Right hindlimb (tissue), 1 donor: ENCODE measurements around the gene KIN.
A peak's percentile ranks its signal among the peaks of the same experiment; 100 is the strongest.
"Not testable (repeated sequence)": the region's sequence is repeated elsewhere in the genome, so short reads cannot be mapped to it uniquely, and the experiment has no call there.

Source experiments
- DNase-seq: peaks from one replicate; pipeline ENCODE4 v3.0.0-alpha.2; 2018

KIN gene, protein sequence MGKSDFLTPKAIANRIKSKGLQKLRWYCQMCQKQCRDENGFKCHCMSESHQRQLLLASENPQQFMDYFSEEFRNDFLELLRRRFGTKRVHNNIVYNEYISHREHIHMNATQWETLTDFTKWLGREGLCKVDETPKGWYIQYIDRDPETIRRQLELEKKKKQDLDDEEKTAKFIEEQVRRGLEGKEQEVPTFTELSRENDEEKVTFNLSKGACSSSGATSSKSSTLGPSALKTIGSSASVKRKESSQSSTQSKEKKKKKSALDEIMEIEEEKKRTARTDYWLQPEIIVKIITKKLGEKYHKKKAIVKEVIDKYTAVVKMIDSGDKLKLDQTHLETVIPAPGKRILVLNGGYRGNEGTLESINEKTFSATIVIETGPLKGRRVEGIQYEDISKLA

DNA sequence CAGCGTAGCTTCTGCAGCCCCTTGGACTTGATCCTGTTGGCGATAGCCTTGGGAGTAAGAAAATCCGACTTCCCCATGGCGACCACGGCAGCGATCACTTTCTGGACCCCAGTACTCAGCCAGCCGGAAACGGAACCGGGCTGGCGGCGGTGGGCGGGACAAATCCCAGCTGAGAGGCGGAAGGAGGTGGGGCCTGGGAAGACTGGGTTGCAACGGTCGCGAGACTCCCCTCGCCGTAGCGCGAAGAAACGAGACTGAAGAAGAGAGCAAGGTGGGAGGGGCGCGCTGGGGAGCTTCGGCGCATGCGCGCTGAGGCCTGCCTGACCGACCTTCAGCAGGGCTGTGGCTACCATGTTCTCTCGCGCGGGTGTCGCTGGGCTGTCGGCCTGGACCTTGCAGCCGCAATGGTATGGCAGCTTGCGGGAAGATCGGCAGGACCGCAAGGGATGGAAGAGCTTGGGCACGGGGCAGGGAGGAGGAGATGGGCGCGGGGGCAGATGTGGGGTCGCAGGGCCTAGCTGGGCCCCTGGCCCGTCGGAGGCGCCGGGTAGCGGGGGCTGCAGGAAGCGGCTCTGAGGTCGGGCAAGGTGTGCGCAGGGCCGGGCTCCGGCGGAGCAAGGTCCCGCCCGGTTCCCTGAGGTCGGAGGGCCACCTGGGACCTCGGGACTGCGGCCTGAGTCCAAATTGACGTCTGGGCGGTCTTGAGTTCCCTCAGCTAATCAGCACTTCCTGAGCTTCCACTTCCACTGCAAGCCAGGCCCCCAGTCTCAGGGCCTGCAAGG is at the start of gene KIN, which contains the start of gene ATP5F1C:
TSS of gene KIN (minus strand) at position 137 of the 782 bp plus-strand sequence. CDS start at position 77, 60 bp downstream.
TSS of gene ATP5F1C (plus strand) at position 321 of the 782 bp plus-strand sequence. CDS start at position 352, 31 bp downstream.
- peak; percentile 99 for DNase-seq

DNA sequence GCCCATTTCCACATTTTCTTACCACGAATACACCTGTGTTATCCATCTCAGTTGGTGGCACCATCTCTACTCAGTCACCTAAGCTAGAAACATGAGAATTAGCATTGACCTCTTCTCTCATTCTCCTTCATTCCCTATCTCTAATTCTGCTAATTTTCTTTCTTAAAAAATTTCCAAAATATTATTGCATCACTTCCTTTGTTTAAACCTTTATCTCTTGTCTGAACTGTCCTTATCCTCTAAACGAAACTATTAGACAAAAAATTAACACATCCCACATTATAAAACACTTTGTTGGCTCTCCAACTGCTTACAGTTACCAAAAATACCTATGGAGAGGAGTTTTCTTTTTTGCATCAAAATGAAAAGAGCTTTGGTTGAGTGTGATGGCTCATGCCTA is 48.8 kb upstream of the KIN start:
- DNase-seq: no peak

DNA sequence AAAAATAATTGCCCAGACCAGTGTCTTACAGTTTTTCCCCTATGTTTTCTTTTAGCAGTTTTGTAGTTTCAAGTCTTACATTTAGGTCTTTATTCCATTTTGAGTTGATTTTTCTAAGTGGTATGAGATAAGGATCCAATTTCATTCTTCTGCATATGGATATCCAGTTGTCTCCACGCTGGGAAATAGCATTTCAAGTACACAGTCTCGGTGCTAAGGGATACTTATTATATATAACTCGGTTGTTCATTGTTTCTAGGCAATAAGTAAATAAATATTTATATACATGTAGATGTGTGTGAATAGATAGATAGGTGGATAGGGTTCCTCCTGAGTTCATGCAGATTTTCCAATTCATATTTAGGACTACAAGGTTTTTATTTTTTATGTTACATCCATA is 46.5 kb upstream of the KIN start:
- no peak for DNase-seq

DNA sequence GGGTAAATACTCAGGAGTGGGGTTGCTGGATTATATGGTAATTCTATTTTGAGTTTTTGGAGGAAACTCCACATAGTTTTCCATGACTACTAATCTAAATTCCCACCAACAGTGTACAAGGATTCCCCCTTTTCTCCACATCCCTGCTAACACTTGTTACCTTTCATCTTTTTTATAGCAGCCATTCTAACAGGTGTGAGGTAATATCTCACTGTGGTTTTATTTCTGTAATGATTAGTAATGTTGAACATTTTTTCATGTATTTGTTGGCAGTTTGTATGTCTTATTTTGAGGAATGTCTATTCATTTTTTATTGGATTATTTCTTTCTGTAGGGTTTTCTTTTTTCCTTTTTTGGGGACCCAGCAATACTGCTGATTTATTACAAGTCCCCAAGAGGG is 45.4 kb upstream of the KIN start:
- no peak for DNase-seq

DNA sequence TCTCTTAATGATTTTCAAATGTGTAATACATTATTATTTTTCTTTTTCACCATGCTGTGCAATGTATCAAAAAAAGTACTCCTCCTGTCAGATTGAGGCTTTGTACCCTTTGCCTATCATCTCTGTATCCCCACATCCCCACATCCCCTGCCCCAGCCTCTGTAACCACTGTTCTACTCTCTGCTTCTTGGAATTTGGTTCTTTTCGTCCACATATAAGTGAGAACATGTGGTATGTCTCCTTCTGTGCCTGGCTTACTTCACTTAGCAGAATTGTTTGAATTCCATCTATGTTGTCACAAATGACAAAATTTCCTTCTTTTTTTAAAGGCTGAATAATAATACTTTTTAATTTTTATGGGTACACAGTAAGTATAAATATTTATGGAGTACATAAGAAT is 44.3 kb upstream of the KIN start:
- no peak for DNase-seq

DNA sequence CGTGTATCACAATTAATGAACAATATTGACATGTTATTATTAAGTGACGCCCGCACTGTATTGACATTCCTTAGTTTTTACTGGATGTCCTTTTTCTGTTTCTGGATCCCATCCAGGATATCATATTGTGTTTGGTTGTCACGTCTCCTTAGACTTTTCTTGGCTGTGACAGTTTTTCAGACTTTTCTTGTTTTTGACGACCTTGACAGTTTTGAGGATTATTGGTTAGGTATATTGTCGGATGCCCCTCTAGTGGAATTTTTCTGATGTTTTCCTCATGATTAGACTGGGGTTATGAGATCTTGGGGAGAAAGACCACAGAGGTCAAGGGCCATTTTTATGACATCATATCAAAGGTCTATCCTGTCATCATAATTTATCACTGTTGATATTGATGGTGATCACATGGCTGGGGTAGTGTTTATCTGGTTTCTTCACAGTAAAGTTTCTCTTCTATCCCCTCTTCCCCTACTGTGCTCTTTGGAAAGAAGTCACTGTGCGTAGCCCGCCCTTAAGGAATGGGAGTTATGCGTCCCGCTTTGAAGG is 41.6 kb upstream of the KIN start:
- DNase-seq: no peak

DNA sequence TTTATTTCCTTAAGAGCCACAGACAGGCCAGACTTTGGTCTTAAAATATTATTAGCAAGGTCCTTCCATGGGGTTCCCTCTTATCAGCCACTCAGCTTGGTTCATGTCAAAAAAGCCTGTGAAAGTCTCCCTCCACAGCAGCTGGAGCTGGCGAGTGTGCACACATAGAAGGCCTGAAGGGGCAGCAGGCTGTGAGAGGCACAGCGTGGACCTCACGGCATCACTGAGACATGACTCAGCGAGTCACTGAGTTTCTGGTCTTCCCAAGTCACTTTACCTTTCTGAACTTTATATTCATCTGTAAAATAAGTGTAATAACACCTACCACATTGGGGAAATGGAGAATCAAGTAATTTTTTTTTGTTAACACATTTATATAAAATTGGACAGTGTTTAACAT is 39.2 kb upstream of the KIN start:
- DNase-seq: no peak

DNA sequence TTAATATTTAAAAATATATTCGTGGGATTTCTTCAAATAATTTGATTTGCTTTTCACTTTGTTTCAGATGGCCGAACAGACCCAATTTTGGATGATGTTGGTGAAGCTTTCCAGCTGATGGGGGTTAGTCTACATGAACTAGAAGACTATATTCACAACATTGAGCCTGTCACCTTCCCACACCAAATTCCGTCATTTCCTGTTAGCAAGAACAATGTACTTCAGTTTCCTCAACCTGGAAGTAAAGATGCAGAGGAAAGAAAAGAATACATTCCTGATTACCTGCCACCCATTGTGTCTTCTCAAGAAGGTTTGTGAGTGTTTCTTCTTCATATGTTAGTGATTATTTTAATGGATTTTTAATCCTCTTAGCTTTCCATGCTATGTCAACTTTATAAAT is 36.5 kb upstream of the KIN start:
- DNase-seq: no peak

DNA sequence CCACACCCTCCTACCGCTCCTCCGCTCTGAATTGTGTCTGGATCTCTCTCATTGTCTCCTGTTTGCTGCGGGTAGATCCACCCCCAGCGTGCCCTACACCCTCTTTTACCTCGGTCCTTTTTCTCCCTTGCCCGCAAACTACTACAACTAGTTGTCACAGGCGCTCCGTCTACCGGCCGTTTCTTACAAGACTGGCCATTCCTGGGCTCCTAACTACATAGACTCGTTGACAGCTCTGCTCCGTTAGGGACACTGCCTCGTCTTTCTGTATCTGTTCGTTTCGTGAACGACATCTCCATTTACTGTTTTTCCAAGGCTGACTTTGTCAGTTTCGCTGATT is 31.3 kb upstream of the KIN start:
- peak; percentile 48 for DNase-seq

DNA sequence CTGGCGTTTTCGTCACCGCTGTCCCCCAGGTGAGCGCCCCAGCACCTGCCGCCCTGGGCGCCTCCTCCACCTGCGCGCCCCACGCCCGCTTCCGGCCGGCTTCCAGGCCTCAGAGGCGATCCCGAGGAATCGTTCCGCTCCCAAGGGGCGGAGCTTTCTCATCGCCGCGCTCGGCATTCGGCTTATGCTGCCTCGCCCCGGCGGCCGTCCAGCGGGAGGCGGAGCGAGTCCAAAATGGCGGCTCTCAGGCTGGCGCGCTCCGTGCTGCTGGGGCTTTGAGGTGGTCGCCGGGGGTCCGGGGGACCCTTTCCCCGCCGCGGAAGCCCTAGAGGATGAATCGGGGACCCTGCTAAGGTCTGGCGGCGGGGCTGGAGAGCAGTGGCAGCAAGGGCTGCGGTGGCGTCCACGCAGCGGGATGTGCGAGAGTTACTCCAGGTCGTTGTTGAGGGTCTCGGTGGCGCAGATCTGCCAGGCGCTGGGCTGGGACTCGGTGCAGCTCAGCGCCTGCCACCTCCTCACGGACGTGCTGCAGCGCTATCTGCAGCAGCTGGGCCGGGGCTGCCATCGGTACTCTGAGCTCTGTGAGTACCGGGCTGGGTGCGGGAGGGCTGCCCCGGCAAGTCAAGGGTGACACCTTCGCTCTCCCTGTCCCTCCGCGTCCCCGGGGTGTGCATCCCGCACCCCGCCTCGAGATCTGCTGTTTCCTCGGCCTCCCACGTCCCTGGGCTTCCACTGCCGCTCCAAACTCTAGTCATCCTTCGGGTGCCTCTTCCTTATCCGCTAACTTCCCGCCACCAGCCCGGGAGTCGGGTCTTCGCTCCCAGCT is 30.7 kb upstream of the KIN start, which contains the start of gene TAF3:
TSS of gene TAF3 (plus strand) at position 211 of the 826 bp plus-strand sequence. CDS start at position 416, 205 bp downstream.
- DNase-seq: peak; percentile 93

DNA sequence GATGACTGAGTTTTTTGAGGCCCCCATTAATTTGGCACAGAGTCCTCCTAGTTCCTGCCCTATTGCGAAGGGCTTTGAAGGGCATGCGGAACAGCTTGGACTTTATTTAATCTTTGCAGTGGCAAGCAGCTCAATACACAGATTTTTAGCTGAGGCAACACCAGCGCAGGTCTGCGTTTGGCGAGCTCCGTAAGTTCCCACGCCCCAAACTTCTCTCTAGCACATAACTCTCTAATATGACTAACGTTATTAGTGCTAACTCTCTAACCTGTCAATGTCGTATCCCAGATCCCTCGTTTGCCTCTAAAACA is 30.1 kb upstream of the KIN start:
- no peak for DNase-seq

DNA sequence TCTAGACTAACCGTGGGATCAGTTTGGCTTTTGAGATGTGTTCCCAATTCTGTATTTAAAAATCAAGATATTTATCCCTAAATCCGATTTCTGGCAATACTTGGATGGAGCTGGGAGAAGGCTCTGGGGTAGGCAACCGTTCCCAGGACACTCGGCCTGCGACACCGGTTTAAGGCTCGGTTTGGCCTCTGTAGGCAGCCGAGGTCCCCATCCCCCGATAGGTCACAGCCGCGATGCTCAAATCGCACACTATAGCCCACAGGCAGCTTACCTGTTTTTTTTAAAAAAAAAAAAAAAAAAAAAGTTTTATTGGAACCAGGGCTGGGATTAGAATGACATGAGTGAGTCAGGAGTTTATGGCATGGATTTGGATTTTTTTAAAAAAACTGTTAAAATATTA is 29.8 kb upstream of the KIN start:
- no peak for DNase-seq

DNA sequence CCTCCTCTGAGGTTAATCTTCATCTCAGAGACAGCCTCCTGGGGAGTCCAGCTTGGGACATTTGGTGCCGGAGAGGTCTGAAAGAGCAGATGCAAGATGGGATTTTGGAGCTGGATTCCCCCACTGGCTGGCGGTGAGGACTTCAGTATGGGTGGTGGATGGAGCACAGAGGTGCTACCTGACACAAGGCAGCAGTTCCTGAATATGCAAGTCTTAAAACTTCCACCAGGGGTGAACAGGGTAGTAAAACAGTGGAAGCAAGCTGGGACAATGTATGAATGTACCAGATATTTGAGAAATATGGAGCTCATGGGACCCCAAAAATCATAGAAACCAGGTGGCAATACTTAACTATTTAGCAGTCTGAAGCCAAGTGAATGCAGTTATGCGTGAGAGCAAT is 25.7 kb upstream of the KIN start:
- no peak for DNase-seq

DNA sequence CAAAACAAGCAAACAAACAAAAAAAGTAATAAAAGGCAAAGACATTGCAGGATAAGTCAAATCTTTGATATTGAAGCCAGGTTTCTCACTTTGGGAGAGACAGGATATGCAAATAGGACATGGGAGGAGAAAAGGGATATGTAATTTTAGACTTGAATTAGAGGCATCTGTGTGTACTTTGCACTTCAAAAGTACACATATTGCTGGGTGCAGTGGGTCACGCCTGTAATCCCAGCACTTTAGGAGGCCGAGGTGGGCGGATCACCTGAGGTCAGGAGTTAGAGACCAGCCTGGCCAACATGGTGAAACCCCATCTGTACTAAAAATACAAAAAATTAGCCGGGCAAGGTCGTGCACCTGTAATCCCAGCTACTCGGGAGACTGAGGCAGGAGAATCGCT is 23.9 kb upstream of the KIN start:
- DNase-seq: not testable (repeated sequence)

DNA sequence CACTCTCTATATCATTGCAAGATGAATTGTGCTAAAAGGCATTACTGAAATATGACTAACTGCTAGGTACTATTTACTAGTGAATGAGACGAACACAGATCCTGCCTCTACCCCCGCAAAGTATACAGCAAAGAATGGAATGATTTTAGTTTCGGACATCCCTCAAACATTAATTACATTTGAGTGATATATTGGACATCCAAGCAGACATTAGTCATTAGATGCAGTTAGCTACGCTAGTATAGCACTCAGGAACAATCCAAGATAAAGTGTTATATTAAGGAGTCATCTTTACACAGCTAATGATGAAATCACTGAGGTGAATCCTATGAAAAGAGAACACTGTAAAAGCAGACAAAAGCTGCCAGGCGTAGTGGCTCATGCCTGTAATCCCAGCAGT is 23.2 kb upstream of the KIN start:
- no peak for DNase-seq

DNA sequence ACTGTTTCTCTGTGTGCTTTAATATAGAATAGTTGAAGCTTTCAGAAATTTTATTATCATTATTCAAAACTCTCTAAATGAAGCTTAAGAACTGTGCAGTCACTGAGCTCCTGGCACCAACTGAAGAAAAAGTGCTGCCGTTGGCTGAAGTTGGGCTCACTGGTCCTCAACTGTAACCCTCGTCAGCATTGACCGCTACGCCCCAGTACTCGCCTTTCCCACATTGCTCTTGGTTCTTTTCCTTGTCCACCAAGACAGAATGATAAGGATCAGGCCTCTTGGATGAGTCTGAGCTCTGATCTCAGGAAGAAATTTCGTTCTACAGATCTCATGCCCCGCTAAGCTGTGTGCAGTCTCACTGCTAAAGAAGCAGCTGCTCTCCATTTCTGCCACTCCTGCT is 22.6 kb upstream of the KIN start:
- no peak for DNase-seq

DNA sequence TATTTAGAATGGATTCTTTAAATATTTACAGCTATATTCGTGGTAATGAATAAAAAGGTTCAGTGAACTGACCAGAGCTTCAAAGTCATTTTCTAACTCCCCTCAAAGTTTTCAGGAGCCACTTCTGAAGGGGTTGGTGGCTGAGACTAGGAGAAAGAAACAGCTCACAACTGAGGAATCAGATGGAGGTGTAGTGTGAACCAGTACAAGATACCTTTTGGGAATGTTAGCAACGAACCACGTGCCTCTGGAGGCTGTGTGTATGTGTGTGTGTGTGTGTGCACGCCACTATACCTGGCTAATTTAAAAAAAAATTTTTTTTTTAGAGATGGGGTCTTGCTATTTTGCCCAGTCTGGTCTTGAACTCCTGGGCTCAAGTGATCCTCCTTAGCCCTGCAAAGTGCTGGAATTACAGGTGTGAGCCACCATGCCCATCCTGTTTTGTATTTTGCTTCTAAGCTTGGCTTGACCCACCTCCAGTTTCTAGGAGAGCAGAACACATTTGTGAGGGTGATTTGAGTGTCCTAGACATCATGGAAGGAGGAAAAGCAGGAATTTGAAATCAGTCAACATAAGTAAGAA is 21.0 kb upstream of the KIN start:
- no peak for DNase-seq

DNA sequence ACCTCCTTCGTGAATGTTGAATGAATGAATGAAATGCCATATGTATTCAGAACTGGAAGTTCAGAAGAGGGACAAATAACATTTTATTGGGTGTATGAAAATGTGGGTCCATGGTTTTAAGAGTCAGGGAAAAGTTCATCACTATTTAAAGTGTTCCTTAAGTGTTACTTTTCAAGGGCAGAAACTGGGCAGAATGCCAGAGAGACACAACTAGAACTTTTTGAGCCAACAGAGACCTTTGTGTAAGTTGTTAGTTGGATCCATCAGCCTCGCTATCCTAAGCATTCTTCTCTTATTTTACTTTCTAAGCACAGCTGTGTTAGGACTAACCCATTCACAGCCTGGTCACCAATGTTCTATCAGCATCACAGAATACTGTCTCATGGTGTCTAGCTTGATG is 16.9 kb upstream of the KIN start:
- no peak for DNase-seq

DNA sequence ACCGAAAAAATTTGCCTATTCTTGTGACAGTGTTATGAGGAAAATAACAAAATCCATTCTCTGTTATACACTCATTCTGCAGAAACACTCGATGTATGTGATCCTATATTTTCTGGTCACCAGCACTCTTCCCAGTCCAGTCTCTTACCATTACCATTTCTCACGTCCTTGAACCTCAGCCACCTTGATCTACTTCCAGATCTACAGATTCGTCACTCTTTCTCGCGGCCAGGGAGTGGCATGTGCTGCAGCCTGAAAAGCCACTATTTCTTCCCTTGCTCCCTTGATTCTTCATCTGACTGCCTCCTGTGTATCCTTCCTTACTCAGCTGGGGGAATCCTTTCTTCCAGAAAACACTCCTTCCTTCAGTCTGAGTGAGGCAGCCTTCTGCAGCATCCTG is 16.4 kb upstream of the KIN start:
- no peak for DNase-seq

DNA sequence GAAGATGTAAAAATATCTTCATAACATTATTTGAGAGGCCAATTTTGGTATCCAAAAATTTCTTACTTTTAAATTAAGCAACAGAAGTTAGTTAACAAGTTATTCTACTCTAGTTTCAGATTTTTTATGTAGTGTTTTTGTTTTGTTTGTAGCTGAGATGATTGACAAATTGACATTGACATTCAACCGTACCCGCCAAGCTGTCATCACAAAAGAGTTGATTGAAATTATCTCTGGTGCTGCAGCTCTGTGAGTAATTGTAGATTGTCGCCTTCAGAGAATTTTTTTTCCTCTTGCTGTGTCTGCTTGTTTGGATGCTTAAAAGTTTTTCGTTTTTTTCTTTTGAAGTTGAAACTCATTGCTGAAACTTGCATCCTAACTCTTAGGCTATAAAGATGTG is 14.8 kb upstream of the KIN start:
- no peak for DNase-seq

DNA sequence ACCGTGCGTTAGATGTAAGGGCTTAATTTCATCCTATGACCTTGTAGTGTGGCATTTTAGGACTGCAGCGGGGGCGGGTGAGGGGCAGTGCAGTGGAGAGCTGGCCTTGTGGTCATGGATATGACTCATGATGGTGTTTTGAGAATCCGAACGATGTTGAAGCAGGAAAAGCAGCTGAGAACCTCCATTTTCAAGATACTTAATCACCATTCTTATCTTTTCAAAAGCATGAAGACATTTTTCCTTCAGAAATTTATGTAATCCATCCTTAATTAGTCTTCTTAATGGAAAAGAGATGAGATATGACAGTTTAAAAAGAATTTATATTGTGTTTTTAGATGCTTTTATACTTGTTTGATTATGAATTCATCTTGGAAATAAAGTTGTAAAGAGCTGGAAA is 9.8 kb upstream of the KIN start:
- peak; percentile 26 for DNase-seq

DNA sequence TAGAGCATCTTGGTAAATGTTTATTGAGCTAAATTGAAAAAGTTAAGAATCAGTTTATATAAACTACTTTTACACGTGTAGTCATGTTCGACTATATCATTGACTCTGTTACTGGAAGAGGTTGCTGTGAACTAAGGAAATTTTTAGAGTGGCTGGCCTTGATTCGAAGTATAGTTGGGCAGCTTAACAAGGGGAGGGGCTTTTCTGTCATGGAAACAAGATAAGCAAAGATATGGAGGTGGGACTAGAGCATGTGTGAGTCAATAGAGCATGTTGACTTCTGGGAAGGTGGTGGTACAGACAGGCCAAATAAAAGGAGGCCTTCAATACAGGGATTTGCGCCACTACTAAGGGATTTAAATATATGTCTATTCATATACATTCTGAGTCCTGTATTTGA is 7.8 kb upstream of the KIN start:
- no peak for DNase-seq
